Activated naive CD8-positive, alpha-beta T cell treated with anti-CD3 and anti-CD28 coated beads for 36 hours (primary cell): Measurements from ENCODE around the gene CDK5RAP1. TPM values are rescaled to one million over a fixed set of nuclear protein-coding genes. Genes with fewer than 3 reads are reported as not detected.
"Not testable (repeated sequence)": the region's sequence is repeated elsewhere in the genome, so short reads cannot be mapped to it uniquely, and the experiment has no call there.

Experiments
- DNase-seq: peaks from one replicate; pipeline ENCODE4 v3.0.0; 2021
- H3K27ac Mint-ChIP-seq: one replicate; pipeline ENCODE4 v1.8.0; 2022; ENCODE audit warnings: mild to moderate bottlenecking, moderate library complexity, mixed read lengths
- H3K27me3 Mint-ChIP-seq: one replicate; pipeline ENCODE4 v1.8.0; 2022; ENCODE audit warnings: mild to moderate bottlenecking, mixed read lengths
- H3K36me3 Mint-ChIP-seq: one replicate; pipeline ENCODE4 v1.8.0; 2021; ENCODE audit warnings: mild to moderate bottlenecking, mixed read lengths
- H3K4me1 Mint-ChIP-seq: one replicate; pipeline ENCODE4 v1.8.0; 2021; ENCODE audit warnings: mixed read lengths
- H3K4me3 Mint-ChIP-seq: one replicate; pipeline ENCODE4 v1.8.0; 2022; ENCODE audit warnings: mild to moderate bottlenecking, moderate library complexity, mixed read lengths
- H3K9me3 Mint-ChIP-seq: one replicate; pipeline ENCODE4 v1.8.0; 2022; ENCODE audit warnings: mixed read lengths
- total RNA-seq, 2 experiments: library from RNA; stranded (reverse); gene quantifications; one replicate each; pipeline ENCODE4 v1.2.3, GENCODE V29; 2021

Gene CDK5RAP1
- total RNA-seq, 2 experiments from 2014 or later: 41.0 to 42.3 TPM

- H3K36me3 Mint-ChIP-seq: peaks cover 8% of the 10 kb centered on the region
- H3K27me3 Mint-ChIP-seq: no peaks in the 10 kb centered on the region
- DNase-seq: no peak
- H3K27ac Mint-ChIP-seq: no peak overlapping the region
- peaks cover 4% of the 10 kb centered on the region for H3K4me1 Mint-ChIP-seq
- no peaks in the 10 kb centered on the region for H3K9me3 Mint-ChIP-seq
- no peak overlapping the region for H3K4me3 Mint-ChIP-seq
Observed at GRCh38 chr20:33408313-33408712, 7.0 kb upstream of the CDK5RAP1 start.

- H3K27me3 Mint-ChIP-seq: no peaks in the 10 kb centered on the region
- H3K36me3 Mint-ChIP-seq: peaks cover 8% of the 10 kb centered on the region
- no peak overlapping the region for H3K27ac Mint-ChIP-seq
- H3K4me1 Mint-ChIP-seq: peaks cover 4% of the 10 kb centered on the region
- no peak overlapping the region for H3K4me3 Mint-ChIP-seq
- H3K9me3 Mint-ChIP-seq: no peaks in the 10 kb centered on the region
- no peak for DNase-seq
Observed at GRCh38 chr20:33407796-33408195, 6.5 kb upstream of the CDK5RAP1 start.

GRCh38 chr20:33407251-33407650 is 5.9 kb upstream of the CDK5RAP1 start:
- no peaks in the 10 kb centered on the region for H3K27me3 Mint-ChIP-seq
- no peak overlapping the region for H3K27ac Mint-ChIP-seq
- no peak for DNase-seq
- H3K4me1 Mint-ChIP-seq: peaks cover 9% of the 10 kb centered on the region
- H3K36me3 Mint-ChIP-seq: peaks cover 8% of the 10 kb centered on the region
- no peaks in the 10 kb centered on the region for H3K9me3 Mint-ChIP-seq
- no peak overlapping the region for H3K4me3 Mint-ChIP-seq

DNA sequence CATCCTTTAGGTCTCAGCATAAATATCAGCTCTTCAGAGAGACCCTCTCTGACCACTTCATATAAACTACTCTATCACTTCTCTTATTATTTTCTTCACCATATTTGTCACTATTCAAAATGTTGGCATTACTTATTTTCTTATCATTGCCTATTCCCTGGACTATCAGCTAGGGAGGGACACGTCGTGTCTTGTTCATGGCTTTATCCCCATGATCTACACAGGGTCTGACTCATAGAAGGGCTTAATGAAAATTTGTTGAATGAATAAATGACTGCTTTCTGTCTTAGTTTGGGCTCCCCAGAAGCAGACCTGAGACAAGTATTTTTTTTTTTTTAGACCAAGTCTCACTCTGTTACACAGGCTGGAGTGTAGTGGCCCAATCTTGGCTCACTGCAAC is 3.0 kb upstream of the CDK5RAP1 start:
- peaks cover 8% of the 10 kb centered on the region for H3K36me3 Mint-ChIP-seq

DNA sequence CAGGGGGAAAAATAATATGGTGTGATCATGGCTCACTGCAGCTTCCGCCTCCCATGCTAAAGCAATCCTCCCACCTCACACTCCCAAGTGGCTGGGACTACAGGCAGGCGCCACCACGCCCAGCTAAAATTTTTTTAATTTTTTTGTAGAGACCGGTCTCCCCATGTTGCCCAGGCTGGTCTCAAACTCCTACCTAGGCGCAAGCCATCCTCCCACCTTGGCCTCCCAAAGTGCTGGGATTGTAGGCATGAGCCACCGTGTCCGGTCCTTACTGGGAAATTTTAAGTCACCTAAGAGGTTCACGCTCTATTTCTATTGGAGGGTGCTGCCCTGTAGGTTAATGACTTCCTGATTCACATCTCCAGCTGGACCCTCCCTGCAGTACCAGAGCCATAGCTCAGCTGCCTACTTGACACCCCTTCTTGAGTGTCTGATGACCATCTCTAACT is 626 bp upstream of the CDK5RAP1 start:
- peak; percentile 13 for DNase-seq
- H3K36me3 Mint-ChIP-seq: peaks cover 2% of the 10 kb centered on the region
- peak overlapping the region; percentile 89 for H3K27ac Mint-ChIP-seq

More for the DNA sequence above, 3.0 kb upstream of the CDK5RAP1 start:
- Mint-ChIP-seq H3K9me3 (no peaks in the 10 kb centered on the region), H3K4me3 (no peak overlapping the region), H3K4me1 (peaks cover 27% of the 10 kb centered on the region), H3K27me3 (no peaks in the 10 kb centered on the region), H3K27ac (no peak overlapping the region)
- DNase-seq: no peak

GRCh38 chr20:33400812-33401183 is 521 bp downstream of the CDK5RAP1 start:
- peaks cover 45% of the 10 kb centered on the region for H3K4me1 Mint-ChIP-seq
- no peaks in the 10 kb centered on the region for H3K9me3 Mint-ChIP-seq
- peak overlapping the region; percentile 95 for H3K4me3 Mint-ChIP-seq
- no peak for DNase-seq
- no peaks in the 10 kb centered on the region for H3K27me3 Mint-ChIP-seq
- peak overlapping the region; percentile 89 for H3K27ac Mint-ChIP-seq
- H3K36me3 Mint-ChIP-seq: peaks cover 4% of the 10 kb centered on the region

More for the DNA sequence above, 626 bp upstream of the CDK5RAP1 start:
- Mint-ChIP-seq H3K4me1 (peaks cover 42% of the 10 kb centered on the region), H3K9me3 (no peaks in the 10 kb centered on the region), H3K4me3 (peak overlapping the region; percentile 95), H3K27me3 (no peaks in the 10 kb centered on the region)

GRCh38 chr20:33399924-33400323 is 1.4 kb downstream of the CDK5RAP1 start:
- Mint-ChIP-seq H3K4me3 (peak overlapping the region; percentile 95), H3K27me3 (no peaks in the 10 kb centered on the region), H3K9me3 (no peaks in the 10 kb centered on the region), H3K27ac (peak overlapping the region; percentile 57), H3K4me1 (peaks cover 45% of the 10 kb centered on the region), H3K36me3 (peaks cover 4% of the 10 kb centered on the region)
- no peak for DNase-seq

GRCh38 chr20:33394718-33395117 is 6.6 kb downstream of the CDK5RAP1 start:
- H3K4me3 Mint-ChIP-seq: no peak overlapping the region
- no peaks in the 10 kb centered on the region for H3K9me3 Mint-ChIP-seq
- H3K36me3 Mint-ChIP-seq: peaks cover 29% of the 10 kb centered on the region
- DNase-seq: no peak
- H3K4me1 Mint-ChIP-seq: peaks cover 22% of the 10 kb centered on the region
- no peak overlapping the region for H3K27ac Mint-ChIP-seq
- no peaks in the 10 kb centered on the region for H3K27me3 Mint-ChIP-seq

DNA sequence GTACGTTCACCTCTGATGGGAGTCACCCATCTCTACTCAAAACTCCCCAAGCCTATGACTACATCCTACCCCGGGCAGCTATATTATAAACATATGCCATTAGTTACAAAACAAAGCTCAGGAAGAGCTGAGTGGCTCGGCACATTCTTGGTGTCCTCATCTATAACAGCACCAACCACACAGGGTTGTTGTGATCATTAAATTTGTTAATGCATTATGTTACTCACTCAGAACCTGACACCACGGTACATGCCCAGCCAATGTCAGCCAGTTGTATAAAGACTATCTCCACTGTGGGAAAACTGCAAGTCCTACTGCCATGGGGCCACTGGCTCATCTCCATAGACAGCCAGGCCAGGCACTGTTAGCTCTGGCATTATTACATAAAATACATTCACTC is 7.7 kb downstream of the CDK5RAP1 start:
- H3K27me3 Mint-ChIP-seq: no peaks in the 10 kb centered on the region
- peaks cover 31% of the 10 kb centered on the region for H3K36me3 Mint-ChIP-seq
- H3K9me3 Mint-ChIP-seq: no peaks in the 10 kb centered on the region
- no peak overlapping the region for H3K27ac Mint-ChIP-seq
- DNase-seq: no peak
- H3K4me1 Mint-ChIP-seq: peaks cover 15% of the 10 kb centered on the region
- no peak overlapping the region for H3K4me3 Mint-ChIP-seq

- H3K27me3 Mint-ChIP-seq: no peaks in the 10 kb centered on the region
- no peak overlapping the region for H3K4me3 Mint-ChIP-seq
- H3K27ac Mint-ChIP-seq: no peak overlapping the region
- H3K4me1 Mint-ChIP-seq: peaks cover 2% of the 10 kb centered on the region
- no peaks in the 10 kb centered on the region for H3K9me3 Mint-ChIP-seq
- no peak for DNase-seq
- peaks cover 31% of the 10 kb centered on the region for H3K36me3 Mint-ChIP-seq
Observed at GRCh38 chr20:33391722-33392415, 9.4 kb downstream of the CDK5RAP1 start.

GRCh38 chr20:33389326-33389725 is 12.0 kb downstream of the CDK5RAP1 start:
- H3K36me3 Mint-ChIP-seq: peaks cover 27% of the 10 kb centered on the region
- H3K9me3 Mint-ChIP-seq, H3K4me1 Mint-ChIP-seq, H3K27me3 Mint-ChIP-seq, H3K4me3 Mint-ChIP-seq, H3K27ac Mint-ChIP-seq, DNase-seq: not testable (repeated sequence)

DNA sequence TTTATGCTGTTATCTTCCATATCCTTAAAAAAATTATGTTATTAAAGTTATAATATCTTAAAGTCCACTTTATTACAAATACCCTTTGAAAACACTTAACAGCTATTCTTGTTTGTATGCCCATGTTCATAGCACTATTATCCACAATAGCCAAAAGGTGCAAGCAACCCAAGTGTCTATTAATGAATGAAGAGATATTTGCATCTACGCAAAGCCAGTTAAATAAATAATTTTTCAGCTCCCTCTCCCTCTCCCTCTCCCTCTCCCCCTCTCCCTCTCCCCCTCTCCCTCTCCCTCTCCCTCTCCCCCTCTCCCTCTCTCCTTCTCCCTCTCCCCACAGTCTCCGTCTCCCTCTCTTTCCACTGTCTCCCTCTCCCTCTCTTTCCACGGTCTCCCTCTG is 13.1 kb downstream of the CDK5RAP1 start:
- H3K4me1 Mint-ChIP-seq: peaks cover 3% of the 10 kb centered on the region
- no peaks in the 10 kb centered on the region for H3K9me3 Mint-ChIP-seq
- DNase-seq: no peak
- H3K27ac Mint-ChIP-seq: no peak overlapping the region
- no peaks in the 10 kb centered on the region for H3K27me3 Mint-ChIP-seq
- H3K36me3 Mint-ChIP-seq: peaks cover 24% of the 10 kb centered on the region
- no peak overlapping the region for H3K4me3 Mint-ChIP-seq

GRCh38 chr20:33387177-33387576 is 14.1 kb downstream of the CDK5RAP1 start:
- H3K27me3 Mint-ChIP-seq: no peaks in the 10 kb centered on the region
- peaks cover 3% of the 10 kb centered on the region for H3K4me1 Mint-ChIP-seq
- H3K4me3 Mint-ChIP-seq: no peak overlapping the region
- peaks cover 19% of the 10 kb centered on the region for H3K36me3 Mint-ChIP-seq
- DNase-seq: no peak
- H3K9me3 Mint-ChIP-seq: no peaks in the 10 kb centered on the region
- no peak overlapping the region for H3K27ac Mint-ChIP-seq

DNA sequence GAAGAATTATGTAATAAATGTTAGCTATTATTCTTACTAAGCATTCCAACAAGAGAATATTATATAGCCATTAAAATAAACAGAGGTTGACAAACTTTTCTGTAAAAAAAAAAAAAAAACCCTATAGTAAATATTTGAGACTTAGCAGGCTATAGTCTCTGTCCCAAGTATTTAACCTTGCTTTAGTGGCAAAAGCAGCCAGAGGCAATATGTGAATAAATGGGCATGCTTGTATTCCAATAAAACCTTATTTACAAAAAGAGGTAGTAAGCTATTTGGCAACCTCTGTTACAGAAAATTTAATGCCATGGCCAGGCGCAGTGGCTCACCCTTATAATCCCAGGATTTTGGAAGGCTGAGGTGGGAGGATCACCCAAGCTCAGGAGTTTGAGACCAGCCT is 14.6 kb downstream of the CDK5RAP1 start:
- Mint-ChIP-seq H3K36me3 (peaks cover 15% of the 10 kb centered on the region), H3K4me3 (no peak overlapping the region), H3K27ac (no peak overlapping the region), H3K9me3 (no peaks in the 10 kb centered on the region), H3K27me3 (no peaks in the 10 kb centered on the region), H3K4me1 (peaks cover 3% of the 10 kb centered on the region)
- no peak for DNase-seq

DNA sequence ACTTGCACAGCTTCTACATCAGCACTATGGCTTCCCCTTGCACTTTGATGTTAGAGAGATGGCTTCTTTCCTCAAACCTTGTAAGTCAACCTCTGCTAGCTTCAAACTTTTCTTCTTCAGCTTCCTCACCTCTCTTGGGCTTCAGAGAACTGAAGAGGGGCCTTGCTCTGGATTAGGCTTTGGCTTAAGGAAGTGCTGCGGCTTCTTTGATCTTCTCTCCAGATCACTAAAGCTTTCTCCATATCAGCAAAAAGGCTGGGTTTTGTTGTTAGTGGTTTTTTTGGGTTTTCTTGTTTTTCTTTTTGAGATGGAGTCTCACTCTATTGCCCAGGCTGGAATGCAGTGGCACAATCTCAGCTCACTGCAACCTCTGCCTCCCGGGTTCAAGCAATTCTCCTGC is 24.0 kb downstream of the CDK5RAP1 start:
- Mint-ChIP-seq H3K27me3 (no peaks in the 10 kb centered on the region), H3K4me3 (no peak overlapping the region), H3K9me3 (no peaks in the 10 kb centered on the region), H3K27ac (no peak overlapping the region), H3K4me1 (peaks cover 8% of the 10 kb centered on the region), H3K36me3 (peaks cover 18% of the 10 kb centered on the region)
- no peak for DNase-seq
